OCI-LY7 (cell line): Measurements from ENCODE around the gene SOCS7. TPM values are rescaled to one million over a fixed set of nuclear protein-coding genes. Genes with fewer than 3 reads are reported as not detected.

Experiments used
- BruUV-seq: library from RNA; stranded (reverse); fragments of 400-500 nt; replicated peaks from 2 replicates; lab custom pipeline; 2021; lab: Mats Ljungman, UMichigan
- CTCF ChIA-PET: fragments of 300-600 bp; sonication (Branson Sonifier 250); formaldehyde crosslinking; loops from one replicate; lab custom pipeline; 2022; ENCODE audit warnings: antibody characterized with exemption; ENCODE audit not compliant: unreplicated experiment; lab: Charles Lee
- POLR2A ChIA-PET: fragments of 300-600 bp; sonication (Branson Sonifier 250); formaldehyde crosslinking; loops from one replicate; lab custom pipeline; 2022; ENCODE audit warnings: antibody characterized with exemption; lab: Charles Lee
- DNase-seq: peaks from one replicate; pipeline ENCODE4 v3.0.0-alpha.2; 2015; ENCODE audit warnings: low spot score
- H2AFZ ChIP-seq: fragments of 200-600 bp; sonication (generic), shearing (Covaris generic); 2 replicates; pipeline ENCODE4 v1.6.1; 2014; ENCODE audit warnings: mild to moderate bottlenecking, antibody characterized with exemption, low read length, moderate library complexity
- H3K27ac ChIP-seq: fragments of 200-600 bp; sonication (generic); 2 replicates; pipeline ENCODE4 v1.5.1; 2014; ENCODE audit warnings: mixed run types, low read depth, mild to moderate bottlenecking, moderate library complexity, low read length, inconsistent platforms; ENCODE audit not compliant: poor library complexity, severe bottlenecking
- H3K36me3 ChIP-seq: fragments of 200-600 bp; sonication (generic); 2 replicates; pipeline ENCODE4 v1.6.1; 2014; ENCODE audit warnings: mild to moderate bottlenecking, antibody characterized with exemption, low read length, moderate library complexity, mixed read lengths; ENCODE audit not compliant: insufficient read depth
- H3K4me1 ChIP-seq: fragments of 200-600 bp; sonication (generic); 2 replicates; pipeline ENCODE4 v1.5.1; 2014; ENCODE audit warnings: mild to moderate bottlenecking, low read length; ENCODE audit not compliant: insufficient read depth, poor library complexity, severe bottlenecking
- H3K4me2 ChIP-seq: fragments of 200-600 bp; sonication (generic); 2 replicates; pipeline ENCODE4 v1.6.1; 2014; ENCODE audit warnings: mild to moderate bottlenecking, low read length
- H3K4me3 ChIP-seq: fragments of 200-600 bp; sonication (generic); 2 replicates; pipeline ENCODE4 v1.5.1; 2014; ENCODE audit warnings: mild to moderate bottlenecking, low read depth, low read length; ENCODE audit not compliant: poor library complexity, severe bottlenecking
- H3K79me2 ChIP-seq: fragments of 200-600 bp; sonication (generic); 2 replicates; pipeline ENCODE4 v1.6.1; 2016; ENCODE audit warnings: low read depth, mild to moderate bottlenecking, low read length, moderate library complexity, mixed read lengths; ENCODE audit not compliant: insufficient read depth
- H3K9me2 ChIP-seq: fragments of 200-600 bp; sonication (generic); 2 replicates; pipeline ENCODE4 v1.6.1; 2016; ENCODE audit warnings: mild to moderate bottlenecking, low read length, mixed read lengths; ENCODE audit not compliant: insufficient read depth
- H3K9me3 ChIP-seq: fragments of 200-600 bp; sonication (generic); 2 replicates; pipeline ENCODE4 v1.6.1; 2014; ENCODE audit warnings: mild to moderate bottlenecking, mixed run types, low read length, mixed read lengths
- H4K20me1 ChIP-seq: fragments of 200-600 bp; sonication (generic); 2 replicates; pipeline ENCODE4 v1.6.1; 2014; ENCODE audit warnings: mild to moderate bottlenecking, antibody characterized with exemption, low read length, moderate library complexity, mixed read lengths; ENCODE audit not compliant: insufficient read depth
- CTCF ChIP-seq: fragments of 200-600 bp; sonication (generic); conservative IDR thresholded peaks from 2 replicates; pipeline ENCODE4 v1.5.1; 2014; ENCODE audit warnings: mild to moderate bottlenecking, antibody characterized with exemption, low read length, moderate library complexity, mixed read lengths
- EZH2phosphoT487 ChIP-seq: fragments of 200-600 bp; sonication (generic); IDR thresholded peaks from 2 replicates; pipeline ENCODE4 v1.6.1; 2018; ENCODE audit warnings: low read depth, borderline replicate concordance, mild to moderate bottlenecking, mixed run types, antibody characterized with exemption, low read length, moderate library complexity, mixed read lengths
- intact Hi-C: fragments of 100-400 bp; cut with micrococcal nuclease; formaldehyde crosslinking; loops from one replicate; pipeline ENCODE4 v1.10.0; 2022; ENCODE audit not compliant: unreplicated experiment
- total RNA-seq, 2 experiments: library from RNA; depleted of rRNA in 1 of 2; stranded (reverse); fragments of >200 nt in 1 of 2; shearing (Covaris generic) in 1 of 2; gene quantifications; 2 replicates each; pipeline ENCODE4 v1.2.3, GENCODE V29; 2014 to 2022

Gene SOCS7
- total RNA-seq, 2 experiments from 2014 or later = 36.1 to 39.1 TPM

DNA sequence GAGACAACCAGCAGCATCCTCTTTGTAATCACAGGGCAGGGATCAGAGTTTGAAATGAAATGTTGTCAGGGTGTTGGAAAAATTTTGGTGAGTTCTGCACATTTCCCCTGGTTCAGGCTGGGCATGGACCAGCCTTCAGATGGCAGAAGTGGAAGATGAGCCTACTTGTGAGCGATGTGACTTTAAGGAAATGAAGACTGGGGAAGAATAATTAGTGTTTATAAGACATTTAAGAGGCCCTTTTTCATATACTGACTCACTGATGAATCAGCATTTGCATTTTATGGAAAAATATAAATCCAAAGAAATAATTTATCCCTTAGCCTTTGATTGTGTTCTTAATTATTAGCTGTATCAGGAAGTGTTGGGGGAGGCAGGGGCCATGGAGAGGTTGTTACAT, 28.7 kb upstream of the SOCS7 start:
- BruUV-seq = no TSS peak

DNA sequence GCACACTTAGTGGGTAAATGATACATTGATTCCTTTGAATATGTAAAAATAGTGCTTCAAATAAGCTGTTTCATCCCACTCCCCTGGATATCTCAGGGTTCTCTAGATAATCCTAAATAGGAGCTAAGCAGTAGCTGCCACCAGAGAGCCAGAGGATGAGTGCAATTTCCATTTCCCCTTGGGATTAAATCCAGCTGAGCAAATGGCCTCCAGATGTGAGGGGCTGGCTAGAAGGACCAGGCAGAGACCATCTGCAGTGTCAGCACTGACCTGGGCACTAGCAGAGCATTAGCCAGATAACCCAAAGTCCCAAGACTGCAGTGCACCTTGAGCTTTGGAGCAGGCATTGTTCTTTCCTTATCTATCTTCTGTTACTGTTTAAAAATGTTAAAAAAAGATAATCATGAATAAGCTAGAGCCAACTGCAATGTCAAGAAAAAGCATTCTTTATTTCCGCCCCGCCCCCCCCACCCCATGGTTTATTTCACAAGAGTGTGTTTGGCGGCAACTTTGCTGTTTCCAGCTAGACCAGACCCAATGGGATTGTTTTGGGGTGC, 27.4 kb upstream of the SOCS7 start:
- no peaks in the 10 kb centered on the region for H3K9me2 ChIP-seq
- no TSS peak for BruUV-seq
- peak overlapping the region; percentile 91 for H3K4me2 ChIP-seq
- TF ChIP-seq EZH2phosphoT487 (no peak), CTCF (no peak)
- H3K27ac ChIP-seq = peak overlapping the region; percentile 97
- no peaks in the 10 kb centered on the region for H3K9me3 ChIP-seq
- DNase-seq = no peak
- peak overlapping the region; percentile 48 for H3K4me3 ChIP-seq
- H3K36me3 ChIP-seq = peaks cover 33% of the 10 kb centered on the region
- no peaks in the 10 kb centered on the region for H4K20me1 ChIP-seq
- no peak overlapping the region for H2AFZ ChIP-seq
- peaks cover 69% of the 10 kb centered on the region for H3K4me1 ChIP-seq
- ChIA-PET CTCF (interaction anchor here (0.5 to 3.2 kb wide), 2 partner anchors 25 to 434 kb away, joined by 3 to 17 read pairs; no protein-coding TSS in a partner anchor), POLR2A (interaction anchor here (0.7 to 4.1 kb wide), 9 partner anchors 8 to 1779 kb away, joined by 3 to 38 read pairs (median 4); partner anchors contain the start of gene SOCS7)
- no peaks in the 10 kb centered on the region for H3K79me2 ChIP-seq
- intact Hi-C loops = loop anchor here (2.0 kb wide), 1 partner anchor 91 kb away; no protein-coding TSS in a partner anchor

More for the DNA sequence above, 28.7 kb upstream of the SOCS7 start:
- intact Hi-C loops = no loop called here
- Histone ChIP-seq H3K36me3 (peaks cover 37% of the 10 kb centered on the region), H4K20me1 (no peaks in the 10 kb centered on the region), H3K4me1 (peaks cover 56% of the 10 kb centered on the region), H3K9me3 (no peaks in the 10 kb centered on the region), H3K4me2 (no peak overlapping the region), H3K9me2 (no peaks in the 10 kb centered on the region), H3K4me3 (no peak overlapping the region), H3K79me2 (no peaks in the 10 kb centered on the region), H3K27ac (peak overlapping the region; percentile 17), H2AFZ (no peak overlapping the region)
- POLR2A ChIA-PET = interaction anchor here (4.1 kb wide), 1 partner anchor 30 kb away, joined by 38 read pairs; the partner anchor contains the start of gene SOCS7
- TF ChIP-seq CTCF (no peak), EZH2phosphoT487 (no peak)
- CTCF ChIA-PET = interaction anchor here (1.0 kb wide), 2 partner anchors 11 to 13 kb away, joined by 3 to 5 read pairs; no protein-coding TSS in a partner anchor
- DNase-seq = no peak
